Duodenal mucosa (tissue), 2 donors: ENCODE results near the gene LSM7.

Experiments used
- H3K27ac ChIP-seq: one replicate; pipeline ENCODE4 v1.7.0; 2013; ENCODE audit warnings: low read depth, low read length
- H3K27me3 ChIP-seq, 2 donors: one replicate each; pipeline ENCODE4 v1.7.0; 2013; ENCODE audit warnings: low read length in 2 of 2, control low read depth in 1 of 2; ENCODE audit not compliant: insufficient read depth in 2 of 2, control insufficient read depth in 1 of 2
- H3K36me3 ChIP-seq, 2 donors: one replicate each; pipeline ENCODE4 v1.7.0; 2013; ENCODE audit warnings: low read length in 2 of 2, control low read depth in 1 of 2; ENCODE audit not compliant: insufficient read depth in 2 of 2, control insufficient read depth in 1 of 2
- H3K4me1 ChIP-seq, 2 donors: one replicate each; pipeline ENCODE4 v1.7.0; 2013; ENCODE audit warnings: low read length in 2 of 2, control low read depth in 1 of 2; ENCODE audit not compliant: insufficient read depth in 2 of 2, control insufficient read depth in 1 of 2
- H3K4me3 ChIP-seq, 2 donors: one replicate each; pipeline ENCODE4 v1.7.0; 2013; ENCODE audit warnings: low read length in 2 of 2, low read depth in 1 of 2
- H3K9ac ChIP-seq, 2 donors: one replicate each; pipeline ENCODE4 v1.7.0; 2013; ENCODE audit warnings: low read length in 2 of 2, low read depth in 1 of 2
- H3K9me3 ChIP-seq, 2 donors: one replicate each; pipeline ENCODE4 v1.7.0; 2013; ENCODE audit warnings: low read length in 2 of 2, control low read depth in 1 of 2; ENCODE audit not compliant: control insufficient read depth in 1 of 2

LSM7 gene

DNA sequence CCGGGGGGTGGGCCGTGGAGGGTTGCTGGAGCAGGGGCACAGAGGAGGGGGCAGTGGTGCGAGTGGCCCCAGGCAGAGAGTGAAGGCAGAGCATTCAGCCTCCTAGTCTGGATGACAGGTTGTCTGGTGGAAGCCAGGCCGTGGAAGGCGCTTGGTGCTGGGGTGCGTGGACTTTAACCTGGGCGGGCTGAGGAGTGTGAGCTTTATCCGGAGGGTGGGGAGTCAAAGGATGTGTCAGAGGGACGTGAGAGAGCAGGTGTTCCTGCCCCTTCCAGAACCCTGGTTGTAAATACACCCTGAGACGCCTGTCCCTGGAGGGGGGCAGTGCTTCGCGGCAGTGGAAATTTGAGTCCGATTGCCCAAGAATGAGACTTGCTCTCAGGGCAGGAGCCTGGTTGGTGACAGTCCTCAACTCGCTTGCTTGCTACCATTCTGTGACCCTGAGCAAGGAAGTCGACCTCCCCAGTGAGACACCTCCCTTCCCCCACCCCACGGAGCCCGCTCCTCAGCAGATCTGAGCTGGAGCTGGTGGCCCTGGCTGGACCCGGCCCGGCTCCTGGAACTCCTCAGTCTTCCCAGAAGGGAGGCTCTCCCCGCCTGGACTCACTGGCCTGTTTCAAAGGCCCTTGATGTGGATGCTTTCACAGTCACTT lies 2.4 kb upstream of the LSM7 start:
- Histone ChIP-seq H3K9ac (peak overlapping the region; percentile 72 to 94), H3K27me3 (no peaks in the 10 kb centered on the region), H3K36me3 (peaks cover 0 to 4% of the 10 kb centered on the region in 2 donors), H3K4me1 (peaks cover 42 to 62% of the 10 kb centered on the region in 2 donors), H3K9me3 (no peaks in the 10 kb centered on the region), H3K4me3 (peak overlapping the region; percentile 26 to 44), H3K27ac (peak overlapping the region; percentile 87)

DNA sequence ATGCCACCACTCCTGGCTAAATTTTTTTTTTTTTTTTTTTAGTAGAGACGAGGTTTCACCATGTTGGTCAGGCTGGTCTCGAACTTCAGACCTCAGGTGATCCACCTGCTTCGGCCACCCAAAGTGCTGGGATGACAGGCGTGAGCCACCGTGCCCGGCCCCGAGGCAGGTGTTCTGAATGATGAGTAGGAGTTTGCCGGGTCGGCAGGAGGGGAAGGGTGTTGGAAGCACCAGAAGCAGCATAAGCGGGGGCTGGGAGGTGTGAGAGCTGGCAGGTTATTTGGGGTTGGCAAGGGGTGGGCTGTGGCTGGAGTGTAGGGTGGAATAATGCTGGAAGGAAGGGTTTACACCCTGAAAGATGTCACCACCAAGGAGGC lies 1.9 kb upstream of the LSM7 start:
- Histone ChIP-seq H3K27me3 (no peaks in the 10 kb centered on the region), H3K9ac (peak overlapping the region; percentile 72 to 94), H3K36me3 (peaks cover 0 to 9% of the 10 kb centered on the region in 2 donors), H3K4me1 (peaks cover 42 to 64% of the 10 kb centered on the region in 2 donors), H3K27ac (peak overlapping the region; percentile 87), H3K9me3 (no peaks in the 10 kb centered on the region), H3K4me3 (peak overlapping the region; percentile 26 to 44)

DNA sequence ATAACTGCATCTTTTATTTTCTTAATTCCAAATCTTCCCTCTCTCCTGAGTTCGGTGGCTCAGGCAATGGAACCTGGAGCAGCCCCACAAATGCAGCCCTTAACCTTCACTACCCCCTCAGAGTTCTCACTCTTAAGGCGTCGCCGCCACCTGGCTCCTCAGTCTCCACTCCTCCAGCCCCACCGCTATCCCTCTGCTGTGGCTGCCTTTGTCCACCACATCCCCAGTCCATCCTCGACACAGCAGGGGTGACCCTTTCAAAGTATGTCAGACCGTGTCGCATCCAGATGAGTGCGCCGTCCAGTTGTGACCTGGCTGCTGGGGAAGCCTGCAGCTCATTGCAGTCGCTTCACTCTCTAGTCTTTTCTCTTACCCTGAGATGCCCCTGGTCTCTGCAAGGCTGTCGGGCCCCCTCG lies 1.1 kb upstream of the LSM7 start:
- Histone ChIP-seq H3K4me3 (peak overlapping the region; percentile 91 to 94), H3K4me1 (peaks cover 42 to 66% of the 10 kb centered on the region in 2 donors), H3K36me3 (peaks cover 0 to 17% of the 10 kb centered on the region in 2 donors), H3K27me3 (no peaks in the 10 kb centered on the region), H3K9me3 (no peaks in the 10 kb centered on the region), H3K27ac (peak overlapping the region; percentile 84), H3K9ac (peak overlapping the region; percentile 86 to 94)

DNA sequence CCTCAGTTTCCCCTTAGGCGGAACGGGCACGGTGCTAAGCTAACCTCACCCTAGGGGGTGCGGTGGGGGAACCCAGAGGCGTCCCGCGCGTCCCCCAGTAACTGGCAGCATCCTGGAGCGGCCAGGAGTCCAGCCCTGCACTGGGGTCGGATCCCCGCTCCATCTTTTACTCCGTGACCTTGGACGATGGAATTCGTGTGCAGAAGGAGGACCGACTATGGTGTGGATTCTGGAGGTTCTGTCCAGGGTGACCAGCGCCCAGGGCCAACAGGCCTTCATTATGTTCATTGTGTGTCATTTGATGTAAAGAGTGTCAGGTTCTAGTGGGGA lies 728 bp upstream of the LSM7 start:
- peak overlapping the region; percentile 84 for H3K27ac ChIP-seq
- H3K27me3 ChIP-seq = no peaks in the 10 kb centered on the region
- H3K36me3 ChIP-seq = peaks cover 0 to 21% of the 10 kb centered on the region in 2 donors
- peak overlapping the region; percentile 91 to 94 for H3K4me3 ChIP-seq
- no peaks in the 10 kb centered on the region for H3K9me3 ChIP-seq
- peaks cover 38 to 62% of the 10 kb centered on the region in 2 donors for H3K4me1 ChIP-seq
- peak overlapping the region; percentile 86 to 94 for H3K9ac ChIP-seq

DNA sequence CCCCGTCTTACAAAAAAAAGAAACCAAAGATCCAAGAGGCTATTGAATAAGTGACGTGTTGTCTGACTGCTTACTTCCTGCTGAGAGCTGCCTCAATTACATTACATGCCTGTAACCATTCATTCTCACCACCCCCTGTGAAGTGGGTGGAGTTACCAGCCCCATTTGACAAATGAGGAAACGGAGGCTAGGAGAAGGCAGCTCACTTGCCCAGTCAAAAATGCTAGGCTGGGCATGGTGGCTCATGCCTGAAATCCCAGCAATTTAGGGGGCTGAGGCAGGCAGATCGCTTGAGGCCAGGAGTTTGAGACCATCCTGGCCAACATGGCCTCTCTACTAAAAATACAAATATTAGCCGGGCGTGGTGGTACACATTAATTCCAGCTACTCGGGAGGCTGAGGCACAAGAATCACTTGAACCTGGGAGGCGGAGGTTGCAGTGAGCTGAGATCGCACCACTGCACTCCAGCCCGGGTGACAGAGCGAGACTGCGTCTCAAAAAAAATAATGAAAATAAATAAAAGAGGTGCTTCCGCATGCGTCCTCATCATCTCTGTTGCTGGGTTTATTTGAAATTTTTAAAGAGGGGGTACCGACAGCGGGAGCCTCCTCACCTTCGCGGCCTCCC lies 499 bp downstream of the LSM7 start:
- H3K9ac ChIP-seq = peak overlapping the region; percentile 86 to 94
- H3K9me3 ChIP-seq = no peaks in the 10 kb centered on the region
- peak overlapping the region; percentile 58 for H3K27ac ChIP-seq
- H3K4me3 ChIP-seq = peak overlapping the region; percentile 91 to 94
- H3K36me3 ChIP-seq = peaks cover 0 to 27% of the 10 kb centered on the region in 2 donors
- no peaks in the 10 kb centered on the region for H3K27me3 ChIP-seq
- H3K4me1 ChIP-seq = peaks cover 29 to 52% of the 10 kb centered on the region in 2 donors

DNA sequence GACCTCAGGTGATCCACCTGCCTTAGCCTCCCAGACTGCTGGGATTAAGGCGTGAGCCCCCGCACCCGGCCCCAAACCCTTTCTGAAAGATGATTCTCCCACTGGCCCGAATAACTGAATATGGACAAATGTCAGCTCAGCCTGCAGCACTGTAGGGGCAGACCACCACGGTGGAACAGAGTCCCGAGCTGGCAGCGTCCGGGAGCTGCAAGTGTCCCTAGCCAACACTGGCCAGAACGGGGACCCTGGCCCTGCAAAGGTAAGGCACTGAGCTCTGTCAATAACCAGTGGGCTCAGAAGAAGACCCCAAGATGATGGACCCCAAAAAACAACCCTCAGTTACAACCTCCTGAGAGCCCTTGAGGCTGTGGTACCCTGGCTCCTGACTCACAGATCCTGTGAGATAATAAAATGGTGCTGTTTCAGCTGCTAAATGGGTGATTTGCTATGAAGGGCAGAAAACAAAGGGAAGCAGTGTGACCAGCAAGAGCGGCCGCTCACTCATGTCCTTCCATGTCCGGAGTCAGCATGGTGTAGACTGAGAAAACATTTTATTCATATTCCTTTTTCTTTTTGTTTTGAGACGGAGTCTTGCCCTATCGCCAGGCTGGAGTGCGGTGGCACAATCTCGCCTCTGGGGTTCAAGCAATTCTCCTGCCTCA lies 1.6 kb downstream of the LSM7 start:
- Histone ChIP-seq H3K4me3 (peak overlapping the region in 1 of 2 donors; percentile 91), H3K9ac (peak overlapping the region in 1 of 2 donors; percentile 86), H3K27ac (no peak overlapping the region), H3K4me1 (peaks cover 19 to 43% of the 10 kb centered on the region in 2 donors), H3K36me3 (peaks cover 0 to 32% of the 10 kb centered on the region in 2 donors), H3K27me3 (no peaks in the 10 kb centered on the region), H3K9me3 (no peaks in the 10 kb centered on the region)

DNA sequence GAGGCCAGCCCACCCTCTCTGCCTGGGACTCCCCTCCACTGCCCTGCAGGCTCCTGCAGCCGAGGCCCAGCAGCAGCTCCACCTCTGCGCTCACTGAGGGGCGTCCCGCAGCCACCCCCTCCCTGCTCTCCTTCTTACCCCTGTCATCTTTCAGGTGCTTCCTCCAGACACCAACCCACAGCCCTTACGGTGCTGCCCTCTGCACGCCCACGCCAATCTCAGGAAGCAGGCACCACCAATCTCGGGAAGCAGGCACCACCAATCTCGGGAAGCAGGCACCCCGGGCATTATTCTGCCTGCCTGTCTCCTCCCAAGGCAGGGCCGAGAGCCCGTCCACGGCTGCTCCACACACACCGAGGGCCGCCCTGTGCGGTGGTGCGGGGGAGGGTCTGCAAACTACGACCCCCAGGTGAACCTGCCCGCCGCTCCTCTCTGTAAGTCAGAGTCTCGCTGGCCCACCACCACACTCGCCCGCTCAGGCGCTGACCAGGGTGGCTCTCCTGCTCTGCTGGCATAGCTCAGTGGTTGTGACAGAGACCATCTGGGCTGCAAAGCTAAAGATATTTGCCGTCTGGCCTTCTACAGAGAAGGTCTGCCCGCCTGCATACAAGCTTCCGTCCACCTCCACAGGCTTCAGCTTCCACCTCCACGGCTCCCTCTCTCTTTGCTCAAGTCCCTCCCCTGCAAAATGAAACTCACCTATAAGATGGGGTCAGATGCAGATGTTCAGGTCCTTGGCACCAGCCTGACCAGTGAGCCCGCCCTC lies 2.9 kb downstream of the LSM7 start:
- no peak overlapping the region for H3K27ac ChIP-seq
- H3K4me3 ChIP-seq = no peak overlapping the region
- H3K27me3 ChIP-seq = no peaks in the 10 kb centered on the region
- H3K9ac ChIP-seq = no peak overlapping the region
- H3K9me3 ChIP-seq = no peaks in the 10 kb centered on the region
- H3K36me3 ChIP-seq = peaks cover 0 to 36% of the 10 kb centered on the region in 2 donors
- peaks cover 9 to 30% of the 10 kb centered on the region in 2 donors for H3K4me1 ChIP-seq

DNA sequence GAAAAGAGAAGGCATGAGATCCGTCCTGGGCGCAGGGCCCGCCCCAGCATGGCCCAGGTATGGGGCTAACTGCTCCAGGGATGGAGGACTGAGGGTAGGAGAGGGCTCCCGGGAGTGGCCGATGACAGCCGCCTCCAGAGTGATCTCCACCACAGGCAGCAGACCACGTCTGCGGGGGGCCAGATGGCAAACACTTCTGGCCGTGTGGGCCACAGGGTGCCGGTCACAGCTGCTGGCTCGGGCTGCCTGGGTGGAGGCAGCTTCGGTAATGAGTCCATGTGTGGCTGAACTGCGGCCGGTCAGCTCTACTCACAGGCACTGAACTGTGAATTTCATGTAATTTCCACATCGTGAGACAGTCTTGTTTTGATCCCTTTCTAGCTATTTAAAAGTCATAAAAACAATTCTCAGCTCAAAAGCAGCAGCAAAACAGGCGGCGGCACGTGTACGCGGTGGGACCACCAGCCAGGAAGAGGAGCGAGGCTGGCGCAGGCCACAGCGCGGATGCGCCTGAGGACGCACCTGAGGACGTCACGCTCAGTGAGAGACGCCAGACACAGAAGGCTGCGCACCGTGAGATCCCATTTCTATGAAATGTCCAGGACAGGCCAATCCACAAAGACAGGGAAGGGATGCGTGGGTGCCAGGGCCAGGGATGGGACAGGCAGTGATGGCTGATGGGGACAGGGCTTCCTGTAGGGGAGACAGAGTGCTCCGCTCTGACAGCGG lies 4.0 kb downstream of the LSM7 start:
- Histone ChIP-seq H3K36me3 (peaks cover 0 to 36% of the 10 kb centered on the region in 2 donors), H3K27ac (no peak overlapping the region), H3K4me1 (peaks cover 5 to 21% of the 10 kb centered on the region in 2 donors), H3K9me3 (no peaks in the 10 kb centered on the region), H3K9ac (no peak overlapping the region), H3K4me3 (no peak overlapping the region), H3K27me3 (no peaks in the 10 kb centered on the region)

DNA sequence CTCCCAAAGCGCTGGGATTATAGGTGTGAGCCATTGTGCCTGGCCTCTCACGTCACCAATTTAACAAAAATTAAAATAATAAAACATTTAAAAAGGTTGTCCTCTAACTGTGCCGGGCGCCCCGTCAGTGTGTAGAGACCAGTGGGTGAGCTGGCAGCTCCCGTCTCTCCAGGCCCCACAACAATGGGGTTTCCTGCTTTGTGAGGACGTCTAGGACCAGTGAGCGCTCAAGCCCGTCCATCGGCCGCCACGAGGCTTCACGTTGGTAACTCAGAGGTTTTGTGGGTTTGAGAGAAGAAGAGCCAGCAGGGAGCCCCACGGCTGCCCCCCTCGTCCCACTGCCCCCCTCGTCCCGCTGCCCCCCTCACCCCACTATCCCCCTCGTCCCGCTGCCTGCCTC lies 4.7 kb downstream of the LSM7 start:
- Histone ChIP-seq H3K9ac (no peak overlapping the region), H3K4me3 (no peak overlapping the region), H3K36me3 (peaks cover 0 to 36% of the 10 kb centered on the region in 2 donors), H3K27ac (no peak overlapping the region), H3K4me1 (peaks cover 4 to 16% of the 10 kb centered on the region in 2 donors), H3K9me3 (no peaks in the 10 kb centered on the region), H3K27me3 (no peaks in the 10 kb centered on the region)
